Peyer's patch (tissue), 4 donors: ENCODE results near the gene MGAT5. TPM values are rescaled to one million over a fixed set of nuclear protein-coding genes. Genes with fewer than 3 reads are reported as not detected.

Experiments used
- DNase-seq, 3 donors: peaks; one replicate each; pipeline ENCODE4 v3.0.0-alpha.2; 2017 to 2019
- H3K27ac ChIP-seq, 4 donors: fragments of 200-600 bp; sonication (generic); one replicate each; pipeline ENCODE4 v1.5.1; 2016 to 2019
- H3K27me3 ChIP-seq, 2 donors: fragments of 200-600 bp; sonication (generic); one replicate each; pipeline ENCODE4 v1.5.1; 2019
- H3K36me3 ChIP-seq, 3 donors: fragments of 200-600 bp; sonication (generic); one replicate each; pipeline ENCODE4 v1.5.1; 2016 to 2019
- H3K4me1 ChIP-seq, 4 donors: fragments of 200-600 bp; sonication (generic); one replicate each; pipeline ENCODE4 v1.5.1; 2016 to 2019
- H3K4me3 ChIP-seq, 4 donors: fragments of 200-600 bp; sonication (generic); 1 replicate in 3 of 4; 2 replicates in 1 of 4; pipeline ENCODE4 v1.5.1; 2016 to 2019; ENCODE audit warnings: mild to moderate bottlenecking in 1 of 4
- H3K9me3 ChIP-seq, 4 donors: fragments of 200-600 bp; sonication (generic); one replicate each; pipeline ENCODE4 v1.5.1; 2016 to 2019; ENCODE audit warnings: mild to moderate bottlenecking in 1 of 4
- POLR2A ChIP-seq, 2 donors: fragments of 450-650 bp; IDR thresholded peaks; one replicate each; pipeline ENCODE4 v1.5.1; 2017; ENCODE audit warnings: antibody characterized with exemption in 2 of 2, mild to moderate bottlenecking in 2 of 2, moderate library complexity in 2 of 2
- total RNA-seq, 4 donors: library from RNA; depleted of rRNA; stranded (reverse); fragments of >200 nt; gene quantifications; one replicate each; pipeline ENCODE4 v1.1.0, GENCODE V29; 2016
- TF ChIP-seq, protein P1 (sequence below), 6 experiments: fragments of 450-650 bp in 4 of 6; fragments of 200-600 bp in 2 of 6; sonication (generic) in 1 of 6; IDR thresholded peaks; one replicate each; pipeline ENCODE4 v1.5.1; 2017 to 2019; ENCODE audit warnings: antibody characterized with exemption in 6 of 6, mild to moderate bottlenecking in 3 of 6, moderate library complexity in 1 of 6

MGAT5 gene
- total RNA-seq, 4 donors from 2014 or later, result 106 to 182 (median 117) TPM

DNA sequence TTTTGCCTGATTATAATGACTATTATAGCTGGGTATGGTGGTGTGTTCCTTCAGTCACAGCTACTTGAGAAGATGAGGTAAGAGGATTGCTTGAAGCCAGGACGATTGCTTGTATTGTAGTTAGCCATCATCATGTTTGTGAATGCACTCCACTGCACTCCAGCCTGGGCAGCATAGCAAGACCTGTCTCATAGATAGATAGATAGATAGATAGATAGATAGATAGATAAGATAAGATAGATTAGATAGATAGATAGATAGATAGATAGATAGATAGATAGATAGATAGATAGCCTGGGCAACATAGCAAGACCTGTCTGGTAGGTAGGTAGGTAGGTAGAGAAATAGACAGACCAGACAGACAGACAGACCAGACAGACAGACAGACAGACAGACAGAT, 127.3 kb downstream of the MGAT5 start:
- Histone ChIP-seq H3K36me3 (peaks cover 0 to 8% (median 0%) of the 10 kb centered on the region in 3 donors), H3K4me1 (no peaks in the 10 kb centered on the region), H3K27me3 (no peaks in the 10 kb centered on the region), H3K27ac (no peak overlapping the region), H3K4me3 (no peak overlapping the region), H3K9me3 (no peaks in the 10 kb centered on the region)
- TF ChIP-seq, protein P1, sequence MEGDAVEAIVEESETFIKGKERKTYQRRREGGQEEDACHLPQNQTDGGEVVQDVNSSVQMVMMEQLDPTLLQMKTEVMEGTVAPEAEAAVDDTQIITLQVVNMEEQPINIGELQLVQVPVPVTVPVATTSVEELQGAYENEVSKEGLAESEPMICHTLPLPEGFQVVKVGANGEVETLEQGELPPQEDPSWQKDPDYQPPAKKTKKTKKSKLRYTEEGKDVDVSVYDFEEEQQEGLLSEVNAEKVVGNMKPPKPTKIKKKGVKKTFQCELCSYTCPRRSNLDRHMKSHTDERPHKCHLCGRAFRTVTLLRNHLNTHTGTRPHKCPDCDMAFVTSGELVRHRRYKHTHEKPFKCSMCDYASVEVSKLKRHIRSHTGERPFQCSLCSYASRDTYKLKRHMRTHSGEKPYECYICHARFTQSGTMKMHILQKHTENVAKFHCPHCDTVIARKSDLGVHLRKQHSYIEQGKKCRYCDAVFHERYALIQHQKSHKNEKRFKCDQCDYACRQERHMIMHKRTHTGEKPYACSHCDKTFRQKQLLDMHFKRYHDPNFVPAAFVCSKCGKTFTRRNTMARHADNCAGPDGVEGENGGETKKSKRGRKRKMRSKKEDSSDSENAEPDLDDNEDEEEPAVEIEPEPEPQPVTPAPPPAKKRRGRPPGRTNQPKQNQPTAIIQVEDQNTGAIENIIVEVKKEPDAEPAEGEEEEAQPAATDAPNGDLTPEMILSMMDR (IDR thresholded peaks at IDR 0.05), result no peak
- TF ChIP-seq POLR2A (IDR thresholded peaks at IDR 0.05), result no peak
- no peak for DNase-seq

DNA sequence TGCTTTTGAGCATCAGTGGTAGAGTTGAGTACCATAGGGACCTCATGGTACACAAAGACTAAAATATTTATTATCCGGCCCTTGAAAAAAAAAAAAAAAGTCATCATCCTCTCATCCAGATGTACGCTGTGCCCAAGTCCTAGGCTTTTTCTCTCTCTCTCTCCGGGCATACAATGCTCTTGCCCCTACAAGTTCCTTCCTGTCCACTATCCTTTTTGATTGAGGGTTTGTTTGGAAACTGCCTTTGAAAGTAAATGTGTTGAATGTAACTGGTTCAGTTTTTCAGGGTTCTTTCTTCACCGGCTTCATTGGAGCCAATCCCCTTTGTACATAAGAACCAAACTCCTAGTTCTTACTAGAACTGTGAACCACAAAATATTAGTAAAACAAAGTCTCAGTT, 130.3 kb downstream of the MGAT5 start:
- DNase-seq, result no peak
- Histone ChIP-seq H3K4me1 (no peaks in the 10 kb centered on the region), H3K36me3 (no peaks in the 10 kb centered on the region), H3K9me3 (no peaks in the 10 kb centered on the region), H3K27me3 (no peaks in the 10 kb centered on the region), H3K4me3 (no peak overlapping the region), H3K27ac (no peak overlapping the region)
- TF ChIP-seq POLR2A (IDR thresholded peaks at IDR 0.05), result no peak
- TF ChIP-seq, protein P1 (IDR thresholded peaks at IDR 0.05), result no peak

DNA sequence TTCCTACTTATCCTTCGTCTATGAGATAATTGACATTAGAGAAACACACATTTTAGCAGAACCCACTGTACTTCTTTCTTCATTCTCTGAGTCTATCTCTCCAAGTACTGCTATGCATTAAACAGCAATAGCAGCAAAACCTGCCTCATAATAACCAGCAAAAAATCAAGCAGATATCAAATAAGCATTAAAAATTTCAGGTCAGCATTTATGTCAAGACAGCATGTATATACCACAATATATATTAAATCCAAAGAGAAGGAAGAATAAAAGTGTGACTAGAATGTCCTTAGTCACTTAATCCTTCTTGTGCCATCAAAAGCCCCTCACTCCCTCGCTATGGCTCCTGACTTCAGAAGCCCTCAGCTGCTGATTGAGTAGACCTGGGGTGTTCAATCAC, 131.3 kb downstream of the MGAT5 start:
- H3K27me3 ChIP-seq, result no peaks in the 10 kb centered on the region
- H3K9me3 ChIP-seq, result no peaks in the 10 kb centered on the region
- no peaks in the 10 kb centered on the region for H3K36me3 ChIP-seq
- H3K27ac ChIP-seq, result no peak overlapping the region
- DNase-seq, result no peak
- no peak overlapping the region for H3K4me3 ChIP-seq
- no peaks in the 10 kb centered on the region for H3K4me1 ChIP-seq
- TF ChIP-seq POLR2A (IDR thresholded peaks at IDR 0.05), result no peak
- TF ChIP-seq, protein P1 (IDR thresholded peaks at IDR 0.05), result no peak

DNA sequence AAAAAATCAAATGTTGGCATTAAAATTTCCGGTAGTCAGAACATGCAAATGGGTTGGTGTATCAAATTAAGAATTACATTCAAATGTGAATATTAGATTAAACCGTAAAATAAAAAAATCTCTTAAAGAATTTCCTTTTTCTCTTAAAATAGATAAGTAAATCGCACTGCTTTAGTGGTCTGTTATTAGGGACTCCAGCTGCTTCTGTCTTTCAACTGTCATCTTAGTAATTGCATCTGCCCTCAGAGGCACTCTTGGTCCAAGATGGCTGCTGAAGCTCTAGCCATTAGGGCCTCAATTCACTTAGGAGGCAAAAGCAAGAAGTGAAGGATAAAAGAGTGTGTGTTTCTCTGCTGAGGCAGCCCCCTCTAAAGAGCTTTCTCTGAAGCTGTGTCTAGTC, 132.4 kb downstream of the MGAT5 start:
- no peaks in the 10 kb centered on the region for H3K9me3 ChIP-seq
- TF ChIP-seq, protein P1 (IDR thresholded peaks at IDR 0.05), result no peak
- TF ChIP-seq POLR2A (IDR thresholded peaks at IDR 0.05), result no peak

DNA sequence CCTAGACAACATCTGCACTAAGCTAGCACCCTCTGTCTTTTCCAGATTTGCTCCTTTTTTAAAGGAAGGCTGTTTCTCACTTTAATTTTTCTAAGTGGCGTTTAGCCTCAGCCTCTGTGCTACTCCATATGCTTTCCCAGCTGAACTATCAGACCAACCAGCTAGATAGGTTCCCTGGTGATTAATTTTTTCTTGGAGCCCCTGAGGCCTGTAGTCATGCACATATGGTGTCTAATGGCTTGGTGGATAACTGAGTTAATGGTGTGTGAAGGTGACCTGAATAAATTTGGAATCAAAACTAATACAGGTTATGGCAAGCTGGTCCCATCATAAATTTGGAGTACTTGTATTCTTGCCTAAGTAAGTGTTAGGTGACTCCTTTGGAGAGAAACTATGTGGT, 135.5 kb downstream of the MGAT5 start:
- no peaks in the 10 kb centered on the region for H3K9me3 ChIP-seq
- H3K27ac ChIP-seq, result no peak overlapping the region
- no peaks in the 10 kb centered on the region for H3K36me3 ChIP-seq
- no peak overlapping the region for H3K4me3 ChIP-seq
- H3K4me1 ChIP-seq, result peaks cover 0 to 20% (median 2%) of the 10 kb centered on the region in 4 donors
- H3K27me3 ChIP-seq, result no peaks in the 10 kb centered on the region
- TF ChIP-seq, protein P1 (IDR thresholded peaks at IDR 0.05), result no peak
- no peak for TF ChIP-seq POLR2A (IDR thresholded peaks at IDR 0.05)
- DNase-seq, result no peak

More for the DNA sequence above, 132.4 kb downstream of the MGAT5 start:
- Histone ChIP-seq H3K4me1 (peaks cover 0 to 7% (median 2%) of the 10 kb centered on the region in 4 donors), H3K27ac (no peak overlapping the region), H3K4me3 (no peak overlapping the region), H3K27me3 (no peaks in the 10 kb centered on the region), H3K36me3 (no peaks in the 10 kb centered on the region)
- no peak for DNase-seq

DNA sequence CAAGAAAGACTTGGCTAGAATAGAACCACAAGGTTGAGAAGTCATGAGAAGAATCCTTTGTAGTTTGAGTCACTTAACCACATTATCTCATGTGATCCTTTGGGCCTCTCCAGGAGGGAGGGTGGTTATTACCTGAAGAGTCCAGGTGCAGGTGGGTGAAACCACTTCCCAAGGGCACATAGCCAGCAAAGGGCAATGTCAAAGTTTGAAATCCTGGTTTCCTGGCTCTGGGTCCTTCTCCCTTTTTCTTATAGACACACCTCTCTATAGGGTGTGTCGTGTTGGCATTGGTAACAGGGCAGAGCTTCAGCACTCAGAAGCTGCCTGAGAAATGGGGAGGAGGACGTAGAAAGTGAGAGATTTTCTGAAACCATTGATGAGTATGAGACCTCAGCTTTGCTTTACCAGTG, 137.9 kb downstream of the MGAT5 start:
- TF ChIP-seq, protein P1 (IDR thresholded peaks at IDR 0.05), result no peak
- TF ChIP-seq POLR2A (IDR thresholded peaks at IDR 0.05), result no peak
- peak in 1 of 3 donors; percentile 82 for DNase-seq
- H3K9me3 ChIP-seq, result no peaks in the 10 kb centered on the region
- H3K4me1 ChIP-seq, result peaks cover 0 to 20% (median 2%) of the 10 kb centered on the region in 4 donors
- no peaks in the 10 kb centered on the region for H3K36me3 ChIP-seq
- no peak overlapping the region for H3K4me3 ChIP-seq
- H3K27ac ChIP-seq, result peak overlapping the region; percentile 7 to 72 (median 56)
- no peaks in the 10 kb centered on the region for H3K27me3 ChIP-seq
